ENCODE measurements around the gene LRP1B. TPM values are rescaled to one million over a fixed set of nuclear protein-coding genes. Genes with fewer than 3 reads are reported as not detected.

Gene LRP1B
- total RNA-seq, 1 donor from 2014 or later = 0.02 TPM

- no peak for ATAC-seq
- DNase-seq = no peak
- intact Hi-C loops (cut with micrococcal nuclease) = no loop called here
Measured at GRCh38 chr2:141055531-141055930, 1075.3 kb downstream of the LRP1B start.

GRCh38 chr2:141048951-141049350, 1081.9 kb downstream of the LRP1B start:
- no peak for DNase-seq
- intact Hi-C loops (cut with micrococcal nuclease) = no loop called here
- ATAC-seq = no peak

GRCh38 chr2:141041281-141041680, 1089.5 kb downstream of the LRP1B start:
- no peak for DNase-seq
- ATAC-seq = no peak
- intact Hi-C loops (cut with micrococcal nuclease) = no loop called here

- ATAC-seq (no peak), DNase-seq (no peak)
- intact Hi-C loops (cut with micrococcal nuclease) = no loop called here
Measured at GRCh38 chr2:141038341-141038740, 1092.5 kb downstream of the LRP1B start.

GRCh38 chr2:141037361-141037760, 1093.5 kb downstream of the LRP1B start:
- ATAC-seq (no peak), DNase-seq (no peak)
- intact Hi-C loops (cut with micrococcal nuclease) = no loop called here

GRCh38 chr2:141035846-141036420, 1094.9 kb downstream of the LRP1B start:
- DNase-seq (no peak), ATAC-seq (no peak)
- intact Hi-C loops (cut with micrococcal nuclease) = no loop called here

- ATAC-seq (no peak), DNase-seq (no peak)
- intact Hi-C loops (cut with micrococcal nuclease) = no loop called here
Measured at GRCh38 chr2:141029428-141030078, 1101.3 kb downstream of the LRP1B start.

GRCh38 chr2:141027221-141027620, 1103.6 kb downstream of the LRP1B start:
- ATAC-seq (no peak), DNase-seq (no peak)
- intact Hi-C loops (cut with micrococcal nuclease) = no loop called here

GRCh38 chr2:141021611-141022010, 1109.2 kb downstream of the LRP1B start:
- intact Hi-C loops (cut with micrococcal nuclease) = no loop called here
- DNase-seq = no peak
- ATAC-seq = no peak

GRCh38 chr2:141021109-141021508, 1109.7 kb downstream of the LRP1B start:
- DNase-seq = no peak
- intact Hi-C loops (cut with micrococcal nuclease) = no loop called here
- ATAC-seq = no peak

GRCh38 chr2:141020346-141020745, 1110.5 kb downstream of the LRP1B start:
- intact Hi-C loops (cut with micrococcal nuclease) = no loop called here
- no peak for DNase-seq
- no peak for ATAC-seq

- intact Hi-C loops (cut with micrococcal nuclease) = no loop called here
- DNase-seq (peak; percentile 51), ATAC-seq (peak; percentile 100)
Measured at GRCh38 chr2:141015341-141016047, 1115.3 kb downstream of the LRP1B start.

GRCh38 chr2:141003967-141004657, 1126.7 kb downstream of the LRP1B start:
- intact Hi-C loops (cut with micrococcal nuclease) = no loop called here
- no peak for ATAC-seq
- no peak for DNase-seq

- DNase-seq (no peak), ATAC-seq (no peak)
- intact Hi-C loops (cut with micrococcal nuclease) = no loop called here
Measured at GRCh38 chr2:141001750-141002149, 1129.1 kb downstream of the LRP1B start.

- DNase-seq = no peak
- intact Hi-C loops (cut with micrococcal nuclease) = no loop called here
- ATAC-seq = no peak
Measured at GRCh38 chr2:140998577-140998976, 1132.2 kb downstream of the LRP1B start.

- intact Hi-C loops (cut with micrococcal nuclease) = no loop called here
- ATAC-seq (no peak), DNase-seq (no peak)
Measured at GRCh38 chr2:140998017-140998416, 1132.8 kb downstream of the LRP1B start.

GRCh38 chr2:140994856-140995255, 1136.0 kb downstream of the LRP1B start:
- DNase-seq (no peak), ATAC-seq (no peak)
- intact Hi-C loops (cut with micrococcal nuclease) = no loop called here

GRCh38 chr2:140990416-140990815, 1140.4 kb downstream of the LRP1B start:
- intact Hi-C loops (cut with micrococcal nuclease) = no loop called here
- DNase-seq (no peak), ATAC-seq (no peak)

- ATAC-seq = no peak
- intact Hi-C loops (cut with micrococcal nuclease) = no loop called here
- no peak for DNase-seq
Measured at GRCh38 chr2:140988597-140988996, 1142.2 kb downstream of the LRP1B start.

GRCh38 chr2:140986456-140986855, 1144.4 kb downstream of the LRP1B start:
- ATAC-seq (no peak), DNase-seq (no peak)
- intact Hi-C loops (cut with micrococcal nuclease) = no loop called here
